GM12878 (cell line): ENCODE measurements around the gene FERD3L. TPM values are rescaled to one million over a fixed set of nuclear protein-coding genes. Genes with fewer than 3 reads are reported as not detected.

Experiments used
- BCL11A ChIP-seq: IDR thresholded peaks from 2 replicates; pipeline ENCODE4 v1.6.1; 2011; ENCODE audit warnings: low read depth, low read length
- BCLAF1 ChIP-seq: fragments of 450-650 bp; IDR thresholded peaks from 2 replicates; pipeline ENCODE4 v1.6.1; 2017; ENCODE audit warnings: antibody characterized with exemption, mild to moderate bottlenecking, moderate library complexity
- MAX ChIP-seq: IDR thresholded peaks from 2 replicates; pipeline ENCODE4 v1.6.1; 2012; ENCODE audit warnings: low read depth, low read length, improper control_type of control experiment
- ZBED1 ChIP-seq: IDR thresholded peaks from 2 replicates; pipeline ENCODE4 v1.6.1; 2016; ENCODE audit warnings: borderline replicate concordance
- polyA plus RNA-seq, 11 experiments: library from polyadenylated mRNA; depleted of rRNA in 4 of 11; unstranded in 6 of 11; stranded (reverse) in 5 of 11; fragments of >200 nt; fragmentation: Nextera tagmentation in 4 of 11; fragmentation: Illumina TruSeq in 1 of 11; extraction: Ambion mirVana in 4 of 11; extraction: Trizol in 1 of 11; gene quantifications; 1 replicate in 1 of 11; 2 replicates in 10 of 11; pipeline versions ENCODE4 v1.2.1 to v1.2.3, GENCODE V29; 2011 to 2016; ENCODE audit warnings: inconsistent platforms in 2 of 11, missing spikeins in 2 of 11, low read depth in 1 of 11
- total RNA-seq, 4 experiments: library from RNA; depleted of rRNA in 3 of 4; stranded (reverse); fragments of >200 nt in 3 of 4; fragmentation: Illumina TruSeq in 1 of 4; extraction: Trizol in 1 of 4; gene quantifications; 2 replicates each; pipeline versions ENCODE4 v1.2.1 to v1.2.3, GENCODE V29; 2013 to 2021

The FERD3L gene
- total and polyA plus RNA-seq, 10 of the 15 experiments (the other 5 are each of a cell fraction or from before 2014, with no cell fraction given), result not detected

- no peak for TF ChIP-seq ZBED1
- no peak for TF ChIP-seq BCL11A
- no peak for TF ChIP-seq BCLAF1
- no peak for TF ChIP-seq MAX
Measured at GRCh38 chr7:19095353-19095860, 49.8 kb downstream of the FERD3L start (continued).

Other genes starting within 250 kb of the FERD3L start
- gene TWIST1, start 27.8 kb downstream of the FERD3L start, total RNA-seq (2014; rRNA removed), result not detected in 2 replicates
- gene TWIST1, start 27.8 kb downstream of the FERD3L start, total RNA-seq (2014; rRNA removed; fragmentation: Illumina TruSeq; extraction: Trizol), result not detected in 2 replicates
- gene TWIST1, start 27.8 kb downstream of the FERD3L start, total RNA-seq (2021), result not detected in 2 replicates
- gene TWIST1, start 27.8 kb downstream of the FERD3L start, polyA plus RNA-seq (2011; rRNA removed), result not detected in 2 replicates
- gene TWIST1, start 27.8 kb downstream of the FERD3L start, polyA plus RNA-seq (2014; fragmentation: Illumina TruSeq; extraction: Trizol), result not detected in 2 replicates
- gene TWIST1, start 27.8 kb downstream of the FERD3L start, polyA plus RNA-seq (2014; fragmentation: Nextera tagmentation; extraction: Ambion mirVana), result not detected
- gene TWIST1, start 27.8 kb downstream of the FERD3L start, polyA plus RNA-seq (2014; rRNA removed), result not detected in 2 replicates
- gene TWIST1, start 27.8 kb downstream of the FERD3L start, polyA plus RNA-seq (2016; fragmentation: Nextera tagmentation; extraction: Ambion mirVana), result not detected